PC-3 (cell line): ENCODE results near the gene GMEB2. TPM values are rescaled to one million over a fixed set of nuclear protein-coding genes. Genes with fewer than 3 reads are reported as not detected.
A peak's percentile ranks its signal among the peaks of the same experiment; 100 is the strongest.

Experiments
- ATAC-seq: fragments of 200-7000 bp; cut with Tn5 transposase; 2 replicates; pipeline ENCODE4 v1.9.1; 2020; ENCODE audit warnings: mild to moderate bottlenecking, moderate library complexity
- BruUV-seq: library from RNA; stranded (reverse); fragments of 400-500 nt; replicated peaks from 2 replicates; lab custom pipeline; 2021; lab: Mats Ljungman, UMichigan
- CTCF ChIA-PET: fragments of 300-600 bp; sonication (Branson Sonifier 250); formaldehyde crosslinking; loops from one replicate; lab custom pipeline; 2022; ENCODE audit warnings: antibody characterized with exemption; lab: Charles Lee
- POLR2A ChIA-PET: fragments of 300-600 bp; sonication (Branson Sonifier 250); formaldehyde crosslinking; loops from one replicate; lab custom pipeline; 2022; ENCODE audit warnings: antibody characterized with exemption; ENCODE audit not compliant: unreplicated experiment; lab: Charles Lee
- DNase-seq: peaks from one replicate; pipeline ENCODE4 v3.0.0-alpha.2; 2015
- H2AFZ ChIP-seq: fragments of 300-600 bp; sonication (generic); 2 replicates; pipeline ENCODE4 v1.6.0; 2016; ENCODE audit warnings: antibody characterized with exemption, low read length
- H3F3A ChIP-seq: fragments of 300-600 bp; sonication (generic); one replicate; pipeline ENCODE4 v1.6.0; 2017; ENCODE audit warnings: antibody characterized with exemption, low read length, control low read depth, mild to moderate bottlenecking; ENCODE audit not compliant: unreplicated experiment
- H3K27ac ChIP-seq: fragments of 300-600 bp; sonication (generic); 2 replicates; pipeline ENCODE4 v1.5.1; 2016; ENCODE audit warnings: mild to moderate bottlenecking, low read length
- H3K27me3 ChIP-seq: fragments of 300-600 bp; sonication (generic); 2 replicates; pipeline ENCODE4 v1.6.1; 2016; ENCODE audit warnings: low read length, mixed read lengths
- H3K36me3 ChIP-seq: fragments of 300-600 bp; sonication (generic); 2 replicates; pipeline ENCODE4 v1.6.1; 2016; ENCODE audit warnings: low read depth, mixed run types, low read length, mixed read lengths
- H3K4me1 ChIP-seq: fragments of 300-600 bp; sonication (generic); 2 replicates; pipeline ENCODE4 v1.5.1; 2016; ENCODE audit warnings: low read length; ENCODE audit not compliant: insufficient read depth
- H3K4me2 ChIP-seq: fragments of 300-600 bp; sonication (generic); 2 replicates; pipeline ENCODE4 v1.6.0; 2016; ENCODE audit warnings: low read length
- H3K4me3 ChIP-seq: fragments of 300-600 bp; sonication (generic); 2 replicates; pipeline ENCODE4 v1.5.1; 2016; ENCODE audit warnings: mild to moderate bottlenecking, low read length, mixed read lengths
- H3K79me2 ChIP-seq: fragments of 300-600 bp; sonication (generic); 2 replicates; pipeline ENCODE4 v1.6.1; 2017; ENCODE audit warnings: low read length, mixed read lengths
- H3K9ac ChIP-seq: fragments of 300-600 bp; sonication (generic); 2 replicates; pipeline ENCODE4 v1.6.0; 2016; ENCODE audit warnings: mild to moderate bottlenecking, low read length
- H3K9me2 ChIP-seq: fragments of 300-600 bp; sonication (generic); replicated peaks from 2 replicates; pipeline ENCODE4 v1.6.1; 2016; ENCODE audit warnings: mixed run types, low read length, mixed read lengths
- H3K9me3 ChIP-seq: fragments of 300-600 bp; sonication (generic); 2 replicates; pipeline ENCODE4 v1.6.1; 2016; ENCODE audit warnings: low read length, mixed read lengths
- H4K20me1 ChIP-seq: fragments of 300-600 bp; sonication (generic); 2 replicates; pipeline ENCODE4 v1.6.1; 2016; ENCODE audit warnings: low read length, mixed read lengths
- CTCF ChIP-seq: fragments of 300-600 bp; sonication (generic); conservative IDR thresholded peaks from 2 replicates; pipeline ENCODE4 v1.5.1; 2017; ENCODE audit warnings: antibody characterized with exemption, low read depth, mild to moderate bottlenecking, low read length
- EZH2 ChIP-seq: fragments of 300-600 bp; sonication (generic); IDR thresholded peaks from one replicate; pipeline ENCODE4 v1.6.1; 2017; ENCODE audit warnings: antibody characterized with exemption, mild to moderate bottlenecking, low read length; ENCODE audit not compliant: unreplicated experiment
- EZH2phosphoT487 ChIP-seq: fragments of 300-600 bp; sonication (generic); IDR thresholded peaks from 2 replicates; pipeline ENCODE4 v1.6.1; 2018; ENCODE audit warnings: mild to moderate bottlenecking, antibody characterized with exemption, low read length, borderline replicate concordance
- intact Hi-C: fragments of 100-400 bp; cut with micrococcal nuclease; formaldehyde crosslinking; loops from 2 replicates; pipeline ENCODE4 v1.9.0; 2023
- total RNA-seq: library from RNA; depleted of rRNA; stranded (reverse); fragments of >200 nt; gene quantifications from 2 replicates; pipeline ENCODE4 v1.2.3, GENCODE V29; 2014

The GMEB2 gene
- total RNA-seq, 1 experiment from 2014 or later, result 13.7 TPM

GRCh38 chr20:63642527-63643247, 15.8 kb upstream of the GMEB2 start:
- H3F3A ChIP-seq, result no peaks in the 10 kb centered on the region
- 0 out of 2 replicates have a peak overlapping the region, but pooled peaks have one; percentile 18 for H3K27ac ChIP-seq
- no peaks in the 10 kb centered on the region for H3K27me3 ChIP-seq
- no peak for TF ChIP-seq EZH2phosphoT487
- TF ChIP-seq EZH2, result no peak
- no peak for TF ChIP-seq CTCF
- H3K79me2 ChIP-seq, result no peaks in the 10 kb centered on the region
- H3K9me3 ChIP-seq, result no peaks in the 10 kb centered on the region
- TSS peak; percentile 39 for BruUV-seq
- intact Hi-C loops, result loop anchor here (5.0 kb wide), 2 partner anchors 60 to 105 kb away; partner anchors contain the start of gene PTK6
- ChIA-PET CTCF (interaction anchor here (0.6 to 1.9 kb wide), 7 partner anchors 9 to 268 kb away, joined by 4 to 76 read pairs (median 5); partner anchors contain the start of genes GMEB2, PTK6 and RTEL1), POLR2A (interaction anchor here (0.6 to 1.8 kb wide), 5 partner anchors 16 to 1681 kb away, joined by 3 to 15 read pairs (median 3); partner anchors contain the start of genes GMEB2, HELZ2 and SLC2A4RG)
- H3K4me1 ChIP-seq, result peaks cover 6% of the 10 kb centered on the region
- no peaks in the 10 kb centered on the region for H4K20me1 ChIP-seq
- peak; percentile 36 for ATAC-seq
- H3K9ac ChIP-seq, result peak overlapping the region; percentile 69
- H2AFZ ChIP-seq, result peak overlapping the region; percentile 68; the same call in 1 of the 2 replicates
- H3K9me2 ChIP-seq, result no peaks in the 10 kb centered on the region
- peak overlapping the region; percentile 90 for H3K4me2 ChIP-seq
- H3K36me3 ChIP-seq, result no peaks in the 10 kb centered on the region
- peak overlapping the region; percentile 66 for H3K4me3 ChIP-seq
- peak; percentile 16 for DNase-seq

GRCh38 chr20:63641792-63642523, 15.1 kb upstream of the GMEB2 start:
- Histone ChIP-seq H3K27me3 (no peaks in the 10 kb centered on the region), H2AFZ (peak overlapping the region; percentile 83), H3F3A (no peaks in the 10 kb centered on the region), H3K4me3 (peak overlapping the region; percentile 71), H3K9ac (peak overlapping the region; percentile 69), H3K36me3 (no peaks in the 10 kb centered on the region), H3K4me2 (peak overlapping the region; percentile 90), H3K4me1 (peaks cover 6% of the 10 kb centered on the region), H3K79me2 (no peaks in the 10 kb centered on the region), H4K20me1 (no peaks in the 10 kb centered on the region), H3K27ac (peak overlapping the region; percentile 41; the same call in 1 of the 2 replicates), H3K9me3 (no peaks in the 10 kb centered on the region), H3K9me2 (no peaks in the 10 kb centered on the region)
- TF ChIP-seq EZH2phosphoT487 (no peak), EZH2 (no peak), CTCF (peak; percentile 49)
- no TSS peak for BruUV-seq
- DNase-seq (peak; percentile 92), ATAC-seq (peak; percentile 72)
- POLR2A ChIA-PET, result interaction anchor here (0.6 to 1.8 kb wide), 14 partner anchors 15 to 1680 kb away, joined by 3 to 24 read pairs (median 6); partner anchors contain the start of genes GMEB2, HELZ2, PPDPF and PTK6
- intact Hi-C loops, result loop anchor here (5.0 kb wide), 2 partner anchors 60 to 105 kb away; partner anchors contain the start of gene PTK6
- CTCF ChIA-PET, result interaction anchor here (0.6 to 1.9 kb wide), 13 partner anchors 10 to 269 kb away, joined by 3 to 76 read pairs (median 4); partner anchors contain the start of genes GMEB2, PTK6, RTEL1 and TNFRSF6B
